NCI-H2081 treated with DMSO at 0.1 percent for 48 hours (cell line): ENCODE results near the gene RPGRIP1.
"Not testable (repeated sequence)": the region's sequence is repeated elsewhere in the genome, so short reads cannot be mapped to it uniquely, and the experiment has no call there.

Experiments
- DNase-seq: peaks from one replicate; lab custom pipeline; 2025; lab: John Stamatoyannopoulos, UW

The RPGRIP1 gene

DNA sequence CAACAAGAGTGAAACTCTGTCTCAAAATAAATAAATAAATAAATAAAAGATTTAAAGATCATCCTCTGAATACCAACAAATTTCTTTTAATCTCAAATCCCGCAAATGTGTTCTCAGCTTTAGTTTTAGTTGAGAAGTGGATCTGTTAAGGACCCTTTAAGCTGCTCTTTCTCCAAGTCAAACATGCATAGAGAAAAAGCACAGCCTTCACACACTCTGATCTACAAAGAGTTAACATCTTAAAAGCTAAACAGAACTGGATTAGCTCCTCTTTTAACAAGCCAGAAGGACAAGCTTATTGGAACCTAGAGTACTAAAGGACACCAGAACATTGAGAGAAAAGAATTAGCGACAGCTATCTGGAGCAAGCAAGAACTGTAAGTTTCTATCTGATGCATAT is at the start of gene RPGRIP1:
Gene RPGRIP1 (plus strand): TSS at position 301 of the 400 bp plus-strand sequence. CDS start 7,894 bp downstream, outside the sequence.
- DNase-seq = no peak

DNA sequence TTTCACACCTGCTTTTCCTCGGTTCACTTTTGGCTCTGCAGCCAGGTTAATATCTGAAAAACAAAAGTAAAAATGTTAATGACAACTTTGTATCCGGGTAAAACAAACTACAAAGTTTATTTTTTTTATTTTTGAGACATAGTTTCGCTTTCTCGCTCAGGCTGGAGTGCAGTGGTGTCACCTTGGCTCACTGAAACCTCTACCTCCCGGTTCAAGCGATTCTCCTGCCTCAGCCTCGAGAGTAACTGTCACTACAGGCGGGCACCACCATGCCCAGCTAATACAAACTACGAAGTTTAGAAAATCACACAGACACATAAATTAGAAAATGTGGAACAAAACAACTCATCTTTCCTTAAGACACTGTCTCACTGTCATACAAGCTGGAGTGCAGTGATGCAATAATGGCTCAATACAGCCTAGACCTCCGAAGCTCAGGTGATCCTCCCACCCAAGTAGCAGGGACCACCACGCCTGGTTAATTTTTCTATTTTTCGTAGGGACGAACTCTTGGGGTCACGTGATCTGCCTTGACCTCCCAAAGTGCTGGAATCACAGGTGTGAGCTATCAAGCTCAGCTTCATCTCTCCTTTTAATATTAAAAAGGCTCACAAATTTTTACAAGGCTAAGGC is 48.7 kb upstream of the RPGRIP1 start:
- DNase-seq = no peak

DNA sequence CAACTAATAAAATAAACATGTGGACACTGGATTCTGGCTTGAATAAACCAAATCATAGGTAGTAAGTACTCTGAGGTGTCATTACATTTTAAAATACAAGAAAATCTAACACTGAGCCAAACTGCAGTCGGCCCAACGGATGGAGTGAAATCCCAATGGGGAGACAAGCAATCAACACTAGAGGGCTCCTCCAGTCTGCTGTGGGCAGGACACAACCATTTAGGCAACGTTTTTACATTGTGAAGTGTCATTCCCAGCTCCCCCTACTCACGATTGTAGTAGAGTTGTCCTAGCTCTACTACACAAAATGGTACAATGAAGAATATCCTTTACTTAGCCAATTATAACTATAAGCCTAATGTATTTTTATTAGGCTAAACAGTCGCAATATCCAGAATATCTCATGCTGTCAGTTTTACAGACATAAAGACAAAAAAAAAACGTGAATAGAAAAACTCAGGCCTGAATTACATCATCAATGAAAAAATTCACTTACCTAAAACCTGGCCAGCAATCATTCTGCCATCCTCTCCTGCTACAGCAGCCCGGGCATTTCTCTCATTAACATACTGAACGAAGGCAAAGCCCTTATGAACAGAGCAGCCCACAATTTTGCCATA is 46.3 kb upstream of the RPGRIP1 start:
- no peak for DNase-seq

DNA sequence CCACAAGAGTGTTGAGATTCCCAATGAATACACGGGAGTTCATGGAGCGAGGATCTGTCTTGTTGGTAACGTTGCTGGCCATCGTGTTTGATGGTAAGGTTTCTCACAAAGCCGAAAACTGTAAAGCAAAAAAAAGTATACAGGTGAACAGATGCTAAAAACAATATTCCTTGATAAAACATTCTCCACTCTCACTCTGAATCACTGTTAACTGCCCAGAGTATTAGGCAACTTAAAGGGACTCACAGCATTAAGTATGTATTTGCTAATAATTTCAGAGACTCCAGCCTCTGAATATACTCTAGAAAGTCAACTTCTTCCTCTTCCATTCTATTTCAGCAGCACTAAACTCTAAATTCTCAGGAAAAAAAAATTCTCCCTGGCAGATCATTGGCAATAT is 45.8 kb upstream of the RPGRIP1 start:
- no peak for DNase-seq

DNA sequence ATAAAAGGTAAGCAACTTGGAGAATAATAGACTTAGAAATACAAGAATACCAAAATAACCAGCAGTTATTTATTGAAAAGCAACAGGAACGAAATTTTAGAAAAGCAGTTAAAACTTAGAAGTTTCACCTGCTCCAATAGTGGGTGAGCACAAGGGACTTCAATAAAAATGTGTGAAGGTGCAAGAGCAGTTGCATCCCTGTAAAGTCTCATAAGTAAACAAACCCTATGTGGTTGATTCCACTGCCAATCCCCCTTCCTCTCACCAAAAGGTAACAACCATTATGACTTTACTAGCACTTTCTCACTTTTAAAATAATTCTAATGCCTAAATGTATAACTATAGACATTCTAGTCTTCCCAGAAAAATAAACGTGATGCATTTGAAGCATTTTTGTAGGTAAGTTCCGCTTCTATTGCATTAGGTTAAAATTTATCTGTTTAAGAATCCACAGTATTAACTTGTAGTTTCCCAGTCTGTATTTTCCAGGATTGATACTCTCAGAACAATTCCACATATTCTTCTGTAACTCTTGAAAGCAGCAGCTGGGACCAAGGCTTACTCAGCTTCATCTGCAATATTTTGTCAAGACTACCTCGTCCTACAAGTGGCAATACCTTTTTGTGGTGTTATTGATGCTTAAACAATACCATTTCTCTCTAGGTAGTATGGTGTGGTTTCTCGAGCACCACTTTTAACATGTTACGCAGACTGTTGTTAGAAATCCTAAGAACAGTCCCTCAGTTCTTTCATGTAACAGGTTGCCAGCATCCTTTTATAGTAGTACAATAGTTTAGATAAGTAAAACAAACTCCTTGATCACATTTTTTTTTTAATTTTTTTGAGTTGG is 42.7 kb upstream of the RPGRIP1 start:
- no peak for DNase-seq

DNA sequence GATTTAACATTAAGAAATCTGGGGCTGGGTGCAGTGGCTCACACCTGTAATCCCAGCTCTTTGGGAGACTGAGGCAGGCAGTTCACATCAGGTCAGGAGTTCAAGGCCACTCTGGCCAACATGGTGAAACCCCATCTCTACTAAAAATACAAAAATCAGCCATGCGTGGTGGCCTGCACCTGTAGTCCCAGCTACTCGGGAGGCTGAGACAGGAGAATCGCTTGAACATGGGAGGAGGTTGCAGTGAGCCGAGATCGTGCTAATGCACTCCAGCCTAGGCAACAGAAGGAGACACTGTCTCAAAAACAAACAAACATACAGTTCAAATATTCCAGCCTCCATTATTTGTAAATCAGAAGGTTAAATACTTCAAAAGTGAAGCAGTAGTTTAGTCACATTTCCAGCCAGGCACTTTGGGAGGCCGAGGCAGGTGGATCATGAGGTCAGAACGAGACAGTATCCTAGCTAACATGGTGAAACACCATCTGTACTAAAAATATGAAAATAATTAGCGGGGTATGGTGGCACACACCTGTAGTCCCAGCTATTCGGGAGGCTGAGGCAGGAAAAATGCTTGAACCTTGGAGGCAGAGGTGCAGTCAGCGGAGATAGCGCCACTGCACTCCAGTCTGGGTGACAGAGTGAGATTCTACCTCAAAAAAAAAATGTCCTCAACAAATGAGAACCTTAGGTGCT is 40.9 kb upstream of the RPGRIP1 start:
- DNase-seq = no peak

DNA sequence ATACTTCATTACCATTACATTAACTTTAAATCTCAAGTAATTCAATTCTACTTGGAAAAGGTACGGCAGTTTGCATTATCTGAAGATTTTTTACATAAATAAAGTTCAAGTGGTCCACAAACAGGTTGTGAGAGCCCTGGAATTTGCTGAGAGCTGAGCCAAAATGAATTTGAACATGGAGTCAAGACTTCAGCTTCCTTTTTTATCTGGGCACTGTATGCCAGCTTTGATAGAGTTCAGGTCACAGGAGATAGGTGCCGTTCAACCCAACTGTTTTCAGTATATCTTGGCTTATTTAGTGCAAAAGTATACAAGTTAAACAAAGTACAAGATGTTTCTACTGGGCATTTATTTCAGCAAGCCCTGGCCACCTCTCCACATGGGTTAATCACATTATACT is 39.5 kb upstream of the RPGRIP1 start:
- no peak for DNase-seq

DNA sequence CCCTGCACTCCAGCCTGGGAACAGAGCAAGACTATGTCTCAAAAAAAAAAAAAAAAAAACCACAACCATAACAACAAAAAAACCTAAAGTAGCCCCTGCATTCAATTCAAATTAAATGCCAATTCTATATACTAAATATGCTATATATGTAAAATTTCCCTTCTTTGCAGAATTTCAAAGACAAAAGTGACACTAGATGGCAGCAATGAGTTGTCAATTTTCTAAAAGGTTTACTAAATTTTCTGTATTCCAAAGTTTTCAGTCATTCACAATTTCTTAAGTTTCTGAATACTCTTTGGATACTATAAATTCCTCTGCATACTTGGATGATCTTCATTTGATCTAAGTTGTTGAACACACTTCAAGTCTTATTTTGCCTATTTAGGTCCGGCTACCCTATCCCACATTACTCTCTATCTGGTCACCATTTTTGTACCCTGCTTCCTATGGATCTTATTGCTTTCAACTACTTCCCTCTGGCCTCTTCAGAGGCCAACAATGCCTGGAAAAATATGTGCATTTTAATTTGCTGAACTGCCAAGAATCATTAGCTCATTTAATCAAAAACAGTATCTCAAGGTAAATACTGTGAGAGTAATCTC is 38.6 kb upstream of the RPGRIP1 start:
- no peak for DNase-seq

DNA sequence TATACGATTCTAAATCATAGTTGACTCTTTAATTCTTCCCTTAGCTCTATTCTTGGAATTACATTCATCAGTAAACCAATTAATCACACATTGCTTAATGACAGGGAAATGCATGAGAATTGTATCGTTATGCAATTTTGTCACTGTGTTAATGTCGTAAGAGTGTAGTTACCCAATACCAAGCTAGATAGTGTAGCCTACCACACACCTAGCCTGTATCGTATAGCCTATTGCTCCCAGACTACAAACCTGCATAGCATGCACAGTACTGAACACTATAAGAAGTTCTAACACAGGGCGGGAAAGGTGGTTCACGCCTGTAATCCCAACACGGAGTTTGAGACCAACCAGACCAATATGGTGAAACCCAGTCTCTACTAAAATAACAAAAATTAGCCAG is 35.3 kb upstream of the RPGRIP1 start:
- no peak for DNase-seq

DNA sequence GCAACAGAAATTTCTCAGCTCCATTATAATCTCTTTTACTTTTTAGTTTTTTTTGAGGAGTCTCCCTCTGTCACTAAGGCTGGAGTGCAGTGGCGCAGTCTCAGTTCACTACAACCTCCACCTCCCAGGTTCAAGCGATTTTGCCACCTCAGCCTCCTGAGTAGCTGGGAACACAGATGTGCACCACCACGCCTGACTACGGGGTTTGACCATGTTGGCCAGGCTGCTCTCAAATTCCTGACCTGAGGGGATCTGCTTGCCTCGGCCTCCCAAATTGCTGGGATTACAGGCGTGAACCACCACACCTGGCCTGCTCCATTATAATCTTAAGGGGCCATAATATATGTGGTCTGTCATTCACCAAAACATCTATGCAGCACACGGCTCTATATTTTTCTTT is 34.1 kb upstream of the RPGRIP1 start:
- no peak for DNase-seq

DNA sequence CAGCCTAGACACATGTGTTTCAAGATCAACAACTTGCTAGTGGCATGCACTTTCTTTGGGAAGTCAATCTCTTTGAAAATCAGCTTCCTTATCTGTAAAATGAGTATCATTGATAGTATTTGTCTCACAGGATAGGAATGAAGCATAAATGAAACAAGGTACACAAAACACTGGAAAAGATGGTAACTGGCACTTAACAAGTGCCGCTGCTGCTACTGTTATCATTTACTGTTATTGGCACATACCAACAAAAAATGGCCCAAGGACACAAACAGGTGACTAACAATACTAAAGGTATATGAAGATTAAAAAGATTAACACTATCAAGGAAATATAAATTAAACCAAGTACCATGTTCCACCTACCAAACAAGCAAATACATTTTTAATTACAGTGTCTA is 31.5 kb upstream of the RPGRIP1 start:
- DNase-seq = no peak

DNA sequence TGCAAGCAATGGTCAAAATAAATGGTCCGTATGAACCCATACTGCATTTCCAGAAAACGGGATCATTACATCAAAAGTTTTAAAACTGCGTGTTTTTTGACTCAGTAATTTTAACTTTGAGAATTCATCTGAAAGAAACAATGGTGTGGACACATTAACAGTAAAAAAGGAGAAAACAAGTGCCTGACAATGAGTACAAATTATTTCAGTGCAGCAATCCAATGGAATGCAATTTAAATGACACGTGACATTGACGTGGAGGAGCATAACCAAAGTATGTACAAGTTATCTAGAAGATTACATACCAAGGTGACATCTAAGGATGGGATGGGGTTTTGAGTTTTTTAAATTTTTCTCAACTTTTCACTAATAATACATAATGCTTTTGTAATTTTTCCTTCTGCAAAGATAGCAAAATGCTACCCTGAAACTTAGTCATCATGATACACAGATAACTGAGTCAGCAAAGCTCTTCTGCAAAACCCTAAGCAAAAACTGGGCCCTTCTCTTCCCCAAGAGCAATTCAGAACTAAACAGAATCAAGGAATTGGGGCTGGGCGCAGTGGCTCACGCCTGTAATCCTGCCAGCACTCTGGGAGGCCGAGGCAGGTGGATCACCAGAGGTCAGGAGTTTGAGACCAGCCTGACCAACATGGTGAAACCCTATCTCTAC is 31.0 kb upstream of the RPGRIP1 start:
- no peak for DNase-seq

DNA sequence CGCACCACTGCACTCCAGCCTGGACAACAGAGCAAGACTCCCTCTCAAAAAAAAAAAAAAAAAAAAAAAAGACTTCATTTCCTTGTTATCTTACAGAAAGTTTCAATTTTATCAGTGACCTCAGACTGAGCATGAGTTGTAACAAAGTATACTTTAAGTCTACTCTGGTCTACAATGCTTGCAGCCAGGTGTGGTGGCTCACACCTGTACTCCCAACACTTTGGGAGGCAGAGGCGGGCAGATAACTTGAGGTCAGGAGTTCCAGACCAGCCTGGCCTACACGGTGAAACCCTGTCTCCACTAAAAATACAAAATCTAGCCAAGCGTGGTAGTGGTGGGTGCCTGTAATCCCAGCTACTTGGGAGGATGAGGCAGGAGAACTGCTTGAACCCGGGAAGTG is 28.7 kb upstream of the RPGRIP1 start:
- no peak for DNase-seq

DNA sequence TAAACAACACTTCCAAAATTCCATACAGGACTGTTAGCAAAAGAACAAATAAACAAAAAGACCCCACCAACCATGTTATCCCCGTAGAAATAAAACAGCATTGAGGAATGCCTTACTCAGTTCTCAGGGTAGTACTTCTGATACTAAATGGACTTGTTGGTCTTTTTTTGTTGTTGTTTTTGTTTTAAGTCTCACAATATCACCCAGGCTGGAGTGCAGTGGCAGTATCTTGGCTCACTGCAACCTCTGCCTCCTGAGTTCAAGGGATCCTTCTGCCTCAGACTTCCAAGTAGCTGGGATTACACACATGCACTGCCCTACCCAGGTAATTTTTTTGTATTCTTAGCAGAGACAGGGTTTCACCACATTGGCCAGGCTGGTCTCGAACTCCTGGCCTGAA is 27.7 kb upstream of the RPGRIP1 start:
- no peak for DNase-seq

DNA sequence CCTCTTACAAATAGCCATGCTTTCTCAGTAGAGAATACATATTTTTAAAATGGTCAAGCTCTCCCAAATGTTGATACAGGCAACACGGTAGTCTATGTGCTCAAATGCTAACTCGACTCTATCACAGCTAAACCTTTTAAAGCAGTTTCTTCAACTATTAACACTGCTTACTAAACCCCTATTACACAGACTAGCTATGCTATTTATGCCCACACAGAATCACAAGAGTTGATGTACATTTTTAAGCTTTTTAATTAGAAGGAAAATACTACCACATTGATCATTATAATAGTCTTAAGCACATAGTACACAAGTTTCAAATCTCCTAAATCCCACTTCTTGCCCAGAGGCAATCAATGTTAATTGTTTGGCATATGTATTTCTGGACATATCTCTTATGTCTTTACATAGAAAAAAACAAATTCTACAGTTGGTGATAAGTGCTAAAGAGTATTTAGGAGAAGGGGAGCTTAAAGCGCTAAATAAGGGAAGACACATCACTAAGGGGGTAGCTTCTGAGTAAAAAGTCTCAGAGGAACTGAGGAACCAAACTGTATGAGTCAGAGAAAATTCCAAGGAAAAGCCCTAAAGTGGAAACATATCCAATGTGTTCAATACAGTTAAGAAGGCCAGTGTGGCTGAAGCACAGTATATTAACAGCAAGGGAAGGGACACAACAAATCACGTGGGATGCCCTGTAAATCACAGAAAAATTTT is 24.3 kb upstream of the RPGRIP1 start:
- DNase-seq = no peak

DNA sequence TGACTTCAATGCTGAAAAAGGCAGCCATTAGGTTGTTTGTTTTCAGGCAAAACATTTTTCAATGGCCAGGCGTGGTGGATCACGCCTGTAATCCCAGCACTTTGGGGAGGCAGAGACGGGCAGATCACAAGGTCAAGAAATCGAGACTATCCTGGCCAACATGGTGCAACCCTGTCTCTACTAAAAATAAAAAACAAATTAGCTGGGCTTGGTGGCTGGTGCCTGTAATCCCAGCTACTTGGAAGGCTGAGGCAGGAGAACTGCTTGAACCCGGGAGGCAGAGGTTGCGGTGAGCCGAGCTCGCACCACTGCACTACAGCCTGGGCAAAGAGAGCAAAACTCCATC is 23.8 kb upstream of the RPGRIP1 start:
- DNase-seq = not testable (repeated sequence)

DNA sequence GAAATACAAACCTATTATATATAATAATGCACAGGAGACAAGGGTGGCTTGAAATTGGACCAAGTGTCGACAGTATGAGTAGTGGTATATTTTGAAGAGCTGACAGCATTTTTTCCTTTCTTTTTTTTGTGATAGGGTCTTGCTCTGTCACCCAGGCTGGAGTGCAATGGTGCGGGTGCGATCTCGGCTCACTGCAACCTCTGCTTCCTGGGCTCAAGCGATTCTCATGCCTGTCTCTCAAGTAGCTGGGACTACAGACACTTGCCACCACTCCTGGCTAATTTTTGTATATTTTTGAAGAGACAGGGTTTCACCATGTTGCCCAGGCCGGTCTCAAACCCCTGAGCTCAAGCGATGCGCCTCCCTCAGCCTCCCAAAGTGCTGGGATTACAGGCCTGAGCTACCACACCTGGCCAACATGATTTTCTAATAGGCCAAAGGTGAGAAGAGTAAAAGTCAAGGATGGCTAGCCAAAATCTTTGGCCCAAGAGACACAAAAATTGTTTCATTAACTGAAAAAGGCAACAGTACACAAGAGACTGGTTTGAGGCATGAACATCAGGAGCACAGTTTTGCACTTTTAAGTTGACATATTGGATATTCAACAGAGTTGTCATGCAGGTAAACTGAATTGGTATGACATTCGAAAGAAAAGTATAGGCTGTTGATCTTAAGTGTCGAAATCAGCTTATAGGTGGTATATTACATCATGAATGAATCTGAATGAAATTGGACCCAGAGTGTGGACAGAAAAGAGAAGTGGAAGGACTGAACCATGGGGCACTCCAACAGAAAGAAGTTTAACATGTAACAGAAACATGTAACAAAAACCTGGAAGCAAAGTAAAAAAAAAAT is 23.1 kb upstream of the RPGRIP1 start:
- DNase-seq = no peak

DNA sequence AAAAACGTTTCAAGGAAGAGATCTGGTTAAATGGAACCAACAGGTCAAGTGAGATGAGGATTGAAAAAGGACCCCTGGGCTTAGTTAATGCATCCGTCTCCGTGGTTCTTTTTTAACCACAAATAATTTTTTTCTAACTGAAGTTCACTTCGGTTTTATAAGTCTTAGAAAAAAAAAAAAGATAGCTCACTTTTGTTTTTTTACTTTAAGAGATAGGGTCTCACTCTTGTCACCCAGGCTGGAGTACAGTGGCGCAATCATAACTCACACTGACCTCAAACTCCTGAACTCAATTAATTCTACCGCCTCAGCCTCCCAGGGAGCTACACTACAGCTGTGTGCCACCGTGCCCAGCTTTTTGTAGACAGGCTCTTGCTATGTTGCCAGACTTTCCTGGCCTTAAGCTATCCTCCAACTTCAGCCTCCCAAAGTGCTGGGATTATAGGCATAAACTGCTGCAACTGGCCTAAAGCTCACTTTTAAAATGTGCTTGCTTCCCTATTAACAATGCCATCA is 22.4 kb upstream of the RPGRIP1 start:
- no peak for DNase-seq

DNA sequence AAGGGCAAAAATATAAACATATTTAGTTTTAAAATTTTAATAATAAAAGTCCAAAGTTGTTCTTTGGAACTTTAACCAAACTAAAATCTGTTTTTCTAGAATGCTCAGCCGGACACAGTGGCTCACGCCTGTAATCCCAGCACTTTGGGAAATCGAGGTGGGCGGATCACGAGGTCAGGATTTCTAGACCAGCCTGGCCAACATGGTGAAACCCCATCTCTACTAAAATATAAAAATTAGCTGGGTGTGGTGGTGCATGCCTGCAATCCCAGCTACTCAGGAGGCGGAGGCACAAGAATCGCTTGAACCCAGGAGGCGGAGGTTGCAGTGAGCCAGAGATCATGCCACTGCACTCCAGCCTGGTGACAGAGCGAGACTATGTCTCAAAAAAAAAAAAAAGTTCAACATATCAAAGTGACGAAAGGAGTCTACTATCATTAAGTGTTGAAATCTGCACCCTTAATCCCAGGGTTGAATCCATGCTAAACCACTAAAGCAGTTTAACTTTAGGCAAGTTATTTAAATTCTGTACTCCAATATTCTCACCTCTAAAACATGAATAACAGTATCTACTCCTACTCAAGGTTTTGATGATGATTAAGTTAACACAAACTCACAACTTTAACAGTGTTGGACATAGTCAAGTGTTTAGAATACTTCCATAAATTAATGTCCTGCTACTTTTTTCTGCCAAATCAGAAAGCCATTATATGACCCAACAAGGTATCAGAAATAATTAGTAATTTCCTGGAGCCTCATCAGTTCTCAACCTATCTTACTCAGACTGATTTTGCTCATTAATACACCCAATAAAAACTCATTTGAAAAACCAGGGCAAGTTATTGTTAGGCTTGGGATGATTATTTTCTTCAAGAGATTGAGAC is 21.6 kb upstream of the RPGRIP1 start:
- no peak for DNase-seq
